NCI-H748 (cell line): ENCODE measurements around the gene ARHGAP25.

Experiments used
- DNase-seq: peaks from one replicate; lab custom pipeline; 2025; ENCODE audit not compliant: unreplicated experiment; lab: John Stamatoyannopoulos, UW

Gene ARHGAP25

DNA sequence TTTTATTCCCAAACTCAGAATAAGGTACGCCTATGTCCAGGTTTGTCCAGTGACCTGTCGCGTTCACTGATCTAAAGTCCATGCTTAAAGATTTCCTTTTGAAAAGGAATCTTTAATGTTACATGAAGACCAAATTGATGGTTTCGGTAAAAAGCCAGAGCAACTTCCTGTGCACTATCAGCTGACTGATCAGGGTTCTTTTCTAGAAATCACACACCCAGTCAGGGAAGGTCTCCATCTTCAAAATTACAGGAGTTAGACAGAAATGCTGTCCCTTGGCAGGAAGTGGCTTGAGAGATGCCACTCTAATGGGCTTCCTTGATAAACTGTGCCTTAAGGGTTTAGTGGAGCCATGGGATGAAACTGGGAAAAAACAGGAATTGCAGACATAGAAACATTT is 14.7 kb upstream of the ARHGAP25 start:
- no peak for DNase-seq

- DNase-seq, result no peak
These were observed 13.9 kb upstream of the ARHGAP25 start for GRCh38 chr2:68720665-68721064.

GRCh38 chr2:68721482-68722101 is 13.0 kb upstream of the ARHGAP25 start:
- DNase-seq, result no peak

- no peak for DNase-seq
These were observed 11.9 kb upstream of the ARHGAP25 start for GRCh38 chr2:68722712-68723111.

- DNase-seq, result no peak
These were observed 11.4 kb upstream of the ARHGAP25 start for GRCh38 chr2:68723181-68723580.

GRCh38 chr2:68726100-68726499 is 8.5 kb upstream of the ARHGAP25 start:
- DNase-seq, result no peak

- DNase-seq, result no peak
These were observed 7.8 kb upstream of the ARHGAP25 start for GRCh38 chr2:68726608-68727367.

DNA sequence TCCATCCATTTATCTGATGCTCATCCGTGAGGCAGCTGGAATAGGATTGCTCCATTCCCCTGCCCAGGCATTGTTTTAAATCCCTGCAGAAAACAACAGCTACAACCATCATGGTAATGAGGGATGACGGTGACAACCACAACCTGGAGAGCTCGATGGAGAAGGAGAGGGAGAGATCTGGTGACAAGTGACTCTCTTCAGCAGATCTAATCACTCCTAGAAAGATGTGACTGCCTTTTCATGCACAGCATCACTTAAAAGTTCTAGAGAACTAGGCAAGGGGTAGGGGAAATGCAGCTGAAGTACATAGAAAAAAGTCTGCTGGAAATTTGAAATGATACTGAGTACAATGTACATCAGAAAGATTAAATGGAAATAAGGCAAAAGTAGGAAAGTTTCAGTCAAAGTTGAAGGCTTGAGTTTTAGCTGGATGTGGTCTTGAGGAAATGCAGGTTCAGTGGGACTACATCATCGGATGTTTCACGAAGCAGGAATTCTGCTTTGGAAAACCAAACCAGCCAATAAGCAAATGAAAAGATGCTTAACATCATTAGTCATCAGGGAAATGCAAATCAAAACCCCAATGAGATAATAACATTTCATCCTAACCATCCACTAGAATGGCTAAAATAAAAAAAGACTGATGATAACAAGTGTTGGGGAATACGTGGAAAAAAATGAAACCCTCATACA is 6.8 kb upstream of the ARHGAP25 start:
- no peak for DNase-seq

GRCh38 chr2:68730828-68731227 is 3.8 kb upstream of the ARHGAP25 start:
- DNase-seq, result no peak

- DNase-seq, result no peak
These were observed 2.3 kb upstream of the ARHGAP25 start for GRCh38 chr2:68732036-68732932.

DNA sequence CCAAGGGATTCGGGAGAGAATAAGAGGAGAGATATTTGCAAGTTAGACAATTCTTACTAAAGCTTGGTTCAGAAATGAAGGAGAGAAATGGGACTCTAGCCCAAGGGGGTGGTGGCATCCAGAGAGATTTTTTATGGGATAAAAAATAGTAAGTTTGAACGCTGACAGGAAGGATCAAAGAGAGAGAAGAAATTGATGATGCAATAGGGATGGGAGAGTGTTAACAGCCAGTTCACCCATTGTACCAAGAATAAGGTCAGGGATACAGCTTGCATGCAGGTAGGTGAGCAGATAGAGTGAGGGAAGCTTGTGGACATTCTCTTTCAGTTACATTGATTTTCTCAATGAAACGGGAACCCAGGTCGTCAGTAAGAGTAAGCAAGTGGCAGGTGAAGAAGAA is 1.2 kb upstream of the ARHGAP25 start:
- DNase-seq, result no peak

- DNase-seq, result no peak
These were observed 435 bp upstream of the ARHGAP25 start for GRCh38 chr2:68734176-68734575.

DNA sequence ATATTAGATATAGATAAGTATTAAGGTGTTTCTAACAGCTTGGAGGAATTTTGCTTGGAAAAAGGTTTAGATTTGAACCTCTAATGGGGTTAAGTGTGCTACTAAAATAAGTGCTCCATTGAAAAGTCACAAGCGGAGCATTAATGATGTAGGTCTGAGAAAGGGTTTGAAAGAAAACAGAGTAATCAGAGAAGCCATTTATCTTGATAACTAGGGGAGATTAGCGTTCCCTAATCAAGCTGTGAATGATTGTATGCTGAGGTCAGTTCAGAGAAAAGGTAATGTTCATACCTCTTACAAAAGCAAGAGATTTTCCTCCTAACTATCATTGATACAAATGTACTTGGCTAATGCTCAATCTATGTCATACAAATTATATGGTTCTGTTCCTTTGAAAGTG is 1.5 kb downstream of the ARHGAP25 start:
- no peak for DNase-seq

DNA sequence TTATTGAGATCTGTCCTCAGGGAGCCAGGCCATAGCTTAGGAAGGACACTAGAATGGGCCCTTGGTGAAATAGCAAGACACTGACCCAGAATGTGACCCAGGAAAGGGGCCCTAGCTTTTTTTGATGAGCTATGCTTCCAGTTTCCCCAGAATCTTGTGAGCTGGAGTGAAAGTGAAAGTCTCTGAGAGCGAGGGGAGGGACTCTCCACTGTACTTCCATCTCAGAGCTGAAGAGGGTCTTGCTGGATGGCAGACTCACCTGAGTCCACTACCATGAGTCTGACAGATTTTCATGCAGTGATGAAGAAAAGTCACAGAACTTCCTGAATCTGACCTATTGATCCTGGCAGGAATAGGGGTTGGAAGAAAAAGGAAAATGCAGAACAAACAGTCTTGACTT is 3.1 kb downstream of the ARHGAP25 start:
- no peak for DNase-seq

- no peak for DNase-seq
These were observed 4.4 kb downstream of the ARHGAP25 start for GRCh38 chr2:68738906-68739594.

- no peak for DNase-seq
These were observed 5.2 kb downstream of the ARHGAP25 start for GRCh38 chr2:68739595-68740399.

DNA sequence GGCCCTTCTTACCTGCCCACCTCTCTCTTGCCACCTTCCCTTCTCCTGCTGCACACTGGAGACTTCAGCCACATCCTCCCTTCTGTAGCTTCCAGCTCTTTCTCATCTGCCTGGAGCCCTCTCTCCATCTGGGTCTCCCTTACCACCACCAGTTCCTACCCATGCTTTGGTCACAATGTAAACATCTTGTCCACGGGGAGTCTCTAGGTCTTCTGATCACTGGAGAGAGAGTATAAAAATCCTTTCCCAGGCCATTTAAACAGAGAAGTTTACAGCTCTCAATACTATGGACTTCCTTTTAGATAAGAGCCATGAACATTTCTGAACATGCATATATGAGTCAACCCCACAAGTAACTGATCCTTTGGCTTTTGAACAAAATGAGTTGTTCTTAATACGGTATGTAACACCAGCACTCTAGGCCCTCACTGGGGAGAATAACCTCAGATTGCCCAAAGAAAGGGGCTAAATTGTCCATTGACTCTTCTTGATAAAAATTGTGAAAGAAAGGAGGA is 5.8 kb downstream of the ARHGAP25 start:
- no peak for DNase-seq

GRCh38 chr2:68741238-68741637 is 6.6 kb downstream of the ARHGAP25 start:
- no peak for DNase-seq

DNA sequence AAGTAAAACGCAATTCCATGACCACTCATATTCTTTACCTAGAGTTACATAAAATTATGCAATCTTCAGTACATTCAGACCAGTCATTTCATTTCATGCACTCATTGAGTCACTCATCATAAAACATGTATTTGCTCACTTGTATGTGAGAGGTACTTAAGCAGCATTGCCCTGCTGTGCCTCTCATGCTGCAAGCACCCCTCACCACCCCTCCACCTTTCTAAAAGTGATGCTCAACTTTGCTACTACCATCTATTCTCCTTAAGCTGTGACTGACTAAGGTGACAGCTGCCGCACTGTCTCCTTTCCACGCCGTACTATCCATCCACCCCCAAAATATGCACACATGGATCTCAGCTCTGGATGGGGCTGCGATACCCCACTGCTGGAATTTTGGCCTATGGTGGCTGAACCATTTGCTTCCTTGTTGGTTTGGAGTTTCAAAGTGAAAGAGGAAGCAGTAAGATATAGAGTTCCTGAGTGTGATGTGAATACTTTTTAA is 7.2 kb downstream of the ARHGAP25 start:
- no peak for DNase-seq
